Upper lobe of left lung (tissue), 4 donors: ENCODE results near the gene ISOC2.

Source experiments
- EP300 ChIP-seq, 4 donors: sonication (generic); formaldehyde crosslinking; IDR thresholded peaks; one replicate each; pipeline ENCODE4 v1.5.1; 2017; ENCODE audit warnings: antibody characterized with exemption in 4 of 4, control low read depth in 2 of 4
- POLR2A ChIP-seq, 4 donors: fragments of 450-650 bp; IDR thresholded peaks; one replicate each; pipeline ENCODE4 v1.5.1; 2016 to 2017; ENCODE audit warnings: antibody characterized with exemption in 4 of 4, mild to moderate bottlenecking in 2 of 4
- TF ChIP-seq, protein P1 (sequence below), 6 experiments: fragments of 450-650 bp in 4 of 6; fragments of 200-600 bp in 2 of 6; sonication (generic) in 2 of 6; IDR thresholded peaks; one replicate each; pipeline ENCODE4 v1.5.1; 2016 to 2019; ENCODE audit warnings: antibody characterized with exemption in 6 of 6

DNA sequence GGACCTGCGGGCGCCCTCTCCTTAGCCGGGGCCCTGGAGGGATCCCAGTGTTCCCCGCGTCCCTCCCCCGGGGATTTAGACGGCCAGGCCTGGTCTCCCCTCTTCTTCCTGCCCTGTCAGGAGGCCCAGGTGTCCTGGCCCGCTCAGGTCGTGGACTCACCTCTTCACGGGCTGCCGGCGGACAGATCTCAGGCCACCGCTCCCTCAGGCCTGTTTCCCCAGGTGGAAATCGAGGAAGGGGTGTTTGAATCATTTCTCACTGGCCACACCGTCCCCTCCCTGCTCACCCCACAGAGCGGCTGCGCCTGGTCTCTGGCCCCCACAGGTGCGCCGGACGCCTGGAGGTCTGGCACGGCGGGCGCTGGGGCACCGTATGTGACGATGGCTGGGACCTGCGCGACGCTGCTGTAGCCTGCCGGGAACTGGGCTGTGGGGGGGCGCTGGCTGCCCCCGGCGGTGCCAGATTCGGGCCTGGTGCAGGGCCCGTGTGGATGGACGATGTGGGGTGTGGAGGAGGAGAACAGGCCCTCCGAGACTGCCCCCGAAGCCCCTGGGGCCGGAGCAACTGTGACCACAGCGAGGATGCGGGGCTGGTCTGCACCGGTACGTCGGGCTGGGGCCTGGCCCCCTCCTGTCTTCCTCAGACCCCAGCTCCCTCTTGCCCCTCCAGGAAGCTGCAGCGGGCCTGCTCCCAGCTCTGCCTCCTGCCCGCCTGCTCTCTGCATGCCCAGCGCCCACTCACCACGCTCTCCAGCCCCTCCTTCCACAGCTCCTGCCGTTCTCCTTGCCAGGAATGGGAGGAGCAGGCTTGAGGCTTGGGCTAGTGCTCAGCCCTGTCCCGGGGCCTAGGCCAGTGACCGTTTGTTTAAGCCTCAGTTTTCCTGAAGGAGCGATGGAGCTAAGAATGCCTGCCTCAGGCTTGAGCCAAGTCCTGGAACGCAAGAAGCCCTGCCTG lies 29.3 kb upstream of the ISOC2 start:
- TF ChIP-seq EP300 (IDR thresholded peaks at IDR 0.05) = no peak
- TF ChIP-seq, protein P1, sequence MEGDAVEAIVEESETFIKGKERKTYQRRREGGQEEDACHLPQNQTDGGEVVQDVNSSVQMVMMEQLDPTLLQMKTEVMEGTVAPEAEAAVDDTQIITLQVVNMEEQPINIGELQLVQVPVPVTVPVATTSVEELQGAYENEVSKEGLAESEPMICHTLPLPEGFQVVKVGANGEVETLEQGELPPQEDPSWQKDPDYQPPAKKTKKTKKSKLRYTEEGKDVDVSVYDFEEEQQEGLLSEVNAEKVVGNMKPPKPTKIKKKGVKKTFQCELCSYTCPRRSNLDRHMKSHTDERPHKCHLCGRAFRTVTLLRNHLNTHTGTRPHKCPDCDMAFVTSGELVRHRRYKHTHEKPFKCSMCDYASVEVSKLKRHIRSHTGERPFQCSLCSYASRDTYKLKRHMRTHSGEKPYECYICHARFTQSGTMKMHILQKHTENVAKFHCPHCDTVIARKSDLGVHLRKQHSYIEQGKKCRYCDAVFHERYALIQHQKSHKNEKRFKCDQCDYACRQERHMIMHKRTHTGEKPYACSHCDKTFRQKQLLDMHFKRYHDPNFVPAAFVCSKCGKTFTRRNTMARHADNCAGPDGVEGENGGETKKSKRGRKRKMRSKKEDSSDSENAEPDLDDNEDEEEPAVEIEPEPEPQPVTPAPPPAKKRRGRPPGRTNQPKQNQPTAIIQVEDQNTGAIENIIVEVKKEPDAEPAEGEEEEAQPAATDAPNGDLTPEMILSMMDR (IDR thresholded peaks at IDR 0.05) = no peak
- TF ChIP-seq POLR2A (IDR thresholded peaks at IDR 0.05) = no peak
